Uterus (tissue), 4 donors: ENCODE results near the gene ATP11A. TPM values are rescaled to one million over a fixed set of nuclear protein-coding genes. Genes with fewer than 3 reads are reported as not detected.

Experiments used
- DNase-seq, 2 donors: peaks; one replicate each; pipeline ENCODE4 v3.0.0-alpha.2; 2019 to 2020
- H3K27ac ChIP-seq, 2 donors: fragments of 200-600 bp; sonication (generic); 1 replicate in 1 of 2; 2 replicates in 1 of 2; pipeline ENCODE4 v1.5.1; 2016 to 2018
- H3K27me3 ChIP-seq, 2 donors: fragments of 200-600 bp; sonication (generic); one replicate each; pipeline ENCODE4 v1.5.1; 2018 to 2019; ENCODE audit warnings: control low read depth in 1 of 2
- H3K36me3 ChIP-seq, 2 donors: fragments of 200-600 bp; sonication (generic); one replicate each; pipeline ENCODE4 v1.5.1; 2019; ENCODE audit warnings: control low read depth in 1 of 2
- H3K4me1 ChIP-seq, 2 donors: fragments of 200-600 bp; sonication (generic); one replicate each; pipeline ENCODE4 v1.5.1; 2018 to 2019; ENCODE audit warnings: control low read depth in 1 of 2
- H3K4me3 ChIP-seq, 2 donors: fragments of 200-600 bp; sonication (generic); 1 replicate in 1 of 2; 2 replicates in 1 of 2; pipeline ENCODE4 v1.5.1; 2018 to 2019; ENCODE audit warnings: mild to moderate bottlenecking in 1 of 2
- H3K9me3 ChIP-seq, 2 donors: fragments of 200-600 bp; sonication (generic); one replicate each; pipeline ENCODE4 v1.5.1; 2019; ENCODE audit warnings: control low read depth in 1 of 2
- CTCF ChIP-seq, 4 experiments: fragments of 200-600 bp in 2 of 4; fragments of 450-650 bp in 2 of 4; sonication (generic) in 2 of 4; IDR thresholded peaks; one replicate each; pipeline ENCODE4 v1.5.1; 2016 to 2019; ENCODE audit warnings: antibody characterized with exemption in 4 of 4, mild to moderate bottlenecking in 2 of 4, moderate library complexity in 1 of 4
- POLR2A ChIP-seq, 2 donors: fragments of 450-650 bp; IDR thresholded peaks; one replicate each; pipeline ENCODE4 v1.6.1; 2016; ENCODE audit warnings: antibody characterized with exemption in 2 of 2, mild to moderate bottlenecking in 1 of 2, moderate library complexity in 1 of 2
- intact Hi-C: fragments of 100-400 bp; cut with DNase I; formaldehyde crosslinking; loops from one replicate; pipeline ENCODE4 v1.15.1; 2023; ENCODE audit warnings: low total_unique reads
- total RNA-seq, 4 donors: library from RNA; depleted of rRNA in 3 of 4; stranded (reverse); fragments of >200 nt in 3 of 4; gene quantifications; one replicate each; pipeline versions ENCODE4 v1.1.0 to v1.2.4, GENCODE V29; 2014 to 2023
- donor health status: DM: yes; HTN: yes; CAD: no.

Gene ATP11A
- total RNA-seq, 4 donors from 2014 or later, result 12.8 to 149 (median 22.8) TPM

GRCh38 chr13:112652512-112653070, 37.2 kb upstream of the ATP11A start:
- peak overlapping the region; percentile 39 to 76 for H3K27ac ChIP-seq
- intact Hi-C loops, result no loop called here
- TF ChIP-seq POLR2A (IDR thresholded peaks at IDR 0.05) (no peak), CTCF (IDR thresholded peaks at IDR 0.05) (no peak)

GRCh38 chr13:112653071-112653470, 36.8 kb upstream of the ATP11A start:
- Histone ChIP-seq H3K4me1 (peaks cover 13 to 14% of the 10 kb centered on the region in 2 donors), H3K27ac (peak overlapping the region; percentile 39 to 76), H3K36me3 (no peaks in the 10 kb centered on the region), H3K4me3 (no peak overlapping the region), H3K27me3 (no peaks in the 10 kb centered on the region), H3K9me3 (no peaks in the 10 kb centered on the region)
- peak in 1 of 2 donors; percentile 52 for DNase-seq
- no peak for TF ChIP-seq CTCF (IDR thresholded peaks at IDR 0.05)
- TF ChIP-seq POLR2A (IDR thresholded peaks at IDR 0.05), result no peak
- intact Hi-C loops, result no loop called here

More at GRCh38 chr13:112652512-112653070, 37.2 kb upstream of the ATP11A start:
- Histone ChIP-seq H3K4me3 (no peak overlapping the region), H3K27me3 (no peaks in the 10 kb centered on the region), H3K36me3 (no peaks in the 10 kb centered on the region), H3K4me1 (peaks cover 13 to 14% of the 10 kb centered on the region in 2 donors), H3K9me3 (no peaks in the 10 kb centered on the region)
- DNase-seq, result no peak

- intact Hi-C loops, result no loop called here
- Histone ChIP-seq H3K36me3 (no peaks in the 10 kb centered on the region), H3K4me3 (no peak overlapping the region), H3K27me3 (no peaks in the 10 kb centered on the region), H3K9me3 (no peaks in the 10 kb centered on the region), H3K27ac (no peak overlapping the region), H3K4me1 (peaks cover 13 to 14% of the 10 kb centered on the region in 2 donors)
- DNase-seq, result no peak
- no peak for TF ChIP-seq CTCF (IDR thresholded peaks at IDR 0.05)
- TF ChIP-seq POLR2A (IDR thresholded peaks at IDR 0.05), result no peak
Measured at GRCh38 chr13:112655913-112656312, 33.9 kb upstream of the ATP11A start.

GRCh38 chr13:112657850-112658445, 31.9 kb upstream of the ATP11A start:
- Histone ChIP-seq H3K27ac (peak overlapping the region; percentile 20 to 23), H3K9me3 (no peaks in the 10 kb centered on the region), H3K4me3 (no peak overlapping the region), H3K27me3 (no peaks in the 10 kb centered on the region), H3K4me1 (peaks cover 2% of the 10 kb centered on the region in 2 donors), H3K36me3 (no peaks in the 10 kb centered on the region)
- DNase-seq, result peak; percentile 54 to 56
- no peak for TF ChIP-seq CTCF (IDR thresholded peaks at IDR 0.05)
- TF ChIP-seq POLR2A (IDR thresholded peaks at IDR 0.05), result no peak
- intact Hi-C loops, result no loop called here

GRCh38 chr13:112658808-112659207, 31.0 kb upstream of the ATP11A start:
- Histone ChIP-seq H3K4me1 (no peaks in the 10 kb centered on the region), H3K27ac (peak overlapping the region in 1 of 2 donors; percentile 23), H3K27me3 (no peaks in the 10 kb centered on the region), H3K9me3 (no peaks in the 10 kb centered on the region), H3K4me3 (no peak overlapping the region), H3K36me3 (no peaks in the 10 kb centered on the region)
- TF ChIP-seq POLR2A (IDR thresholded peaks at IDR 0.05) (no peak), CTCF (IDR thresholded peaks at IDR 0.05) (no peak)
- DNase-seq, result no peak
- intact Hi-C loops, result no loop called here
